Measurements from ENCODE around the gene ARHGEF12. TPM values are rescaled to one million over a fixed set of nuclear protein-coding genes. Genes with fewer than 3 reads are reported as not detected.

Gene ARHGEF12
- total and polyA plus RNA-seq, 2 donors (not counting 1 experiment from before 2014, with no cell fraction given): 2.0 to 21.6 TPM

- H3K9ac ChIP-seq (ENCODE audit: low read length): no peak overlapping the region
- POLR2A ChIA-PET: no interaction called here
- Mint-ChIP-seq H3K4me3 (no peak overlapping the region), H3K4me1 (peaks cover 11% of the 10 kb centered on the region), H3K27me3 (no peaks in the 10 kb centered on the region), H3K9me3 (ENCODE audit: insufficient read depth) (peaks cover 7% of the 10 kb centered on the region), H3K27ac (no peak overlapping the region)
- intact Hi-C loops (cut with micrococcal nuclease): no loop called here
- H3K9me3 ChIP-seq (ENCODE audit: control extremely low read depth in 1 of 3, control insufficient read depth in 2 of 3, insufficient read depth in 1 of 3, low read length in 2 of 3): peaks cover 5 to 8% (median 5%) of the 10 kb centered on the region in 3 donors
- TF ChIP-seq CTCF (IDR thresholded peaks at IDR 0.05) (no peak), EZH2 (IDR thresholded peaks at IDR 0.05; ENCODE audit: borderline replicate concordance, insufficient read depth, low read depth, low read length, poor library complexity, severe bottlenecking) (no peak)
- H3K4me1 ChIP-seq (ENCODE audit: control insufficient read depth in 2 of 2, insufficient read depth in 2 of 2, low read length in 2 of 2): peaks cover 0 to 3% of the 10 kb centered on the region in 2 donors
- WGBS (ENCODE audit: insufficient coverage): no CpG with 5 or more reads among the region's 3 CpGs
- no peak overlapping the region for H2AFZ ChIP-seq (ENCODE audit: insufficient read depth, low read depth, low read length, poor library complexity, severe bottlenecking)
- CTCF ChIA-PET: no interaction called here
- H3K4me3 ChIP-seq (ENCODE audit: control extremely low read depth in 1 of 5, extremely low read depth in 1 of 5, insufficient read depth in 1 of 5, low read depth in 2 of 5, low read length in 4 of 5): no peak overlapping the region
- no peaks in the 10 kb centered on the region for H3K36me3 ChIP-seq (replicated peaks in 1 of 2; ENCODE audit: control extremely low read depth in 1 of 2, control insufficient read depth in 1 of 2, extremely low read depth in 1 of 2, insufficient read depth in 2 of 2, low read length in 1 of 2)
- H3K27me3 ChIP-seq (replicated peaks in 1 of 4; ENCODE audit: control extremely low read depth in 1 of 4, control insufficient read depth in 3 of 4, insufficient read depth in 4 of 4, low read length in 3 of 4): no peaks in the 10 kb centered on the region
- DNase-seq: no peak
- H4K20me1 ChIP-seq (ENCODE audit: control insufficient read depth, insufficient read depth, low read length, poor library complexity, severe bottlenecking): peaks cover 4% of the 10 kb centered on the region
- ATAC-seq (ENCODE audit: low read depth): no peak
- no peak overlapping the region for H3K4me2 ChIP-seq (replicated peaks; ENCODE audit: low read depth, low read length, poor library complexity, severe bottlenecking)
- H3K27ac ChIP-seq (ENCODE audit: low read length in 2 of 2): no peak overlapping the region
- peaks cover 2% of the 10 kb centered on the region for H3K79me2 ChIP-seq (ENCODE audit: control insufficient read depth, insufficient read depth, low read length)
Observed at GRCh38 chr11:120375076-120375475, 38.9 kb downstream of the ARHGEF12 start.

GRCh38 chr11:120376547-120377182 lies 40.5 kb downstream of the ARHGEF12 start:
- no peak overlapping the region for H3K4me3 Mint-ChIP-seq
- WGBS (ENCODE audit: insufficient coverage): no CpG with 5 or more reads among the region's 6 CpGs
- H3K27me3 Mint-ChIP-seq: no peaks in the 10 kb centered on the region
- Histone ChIP-seq H3K4me2 (replicated peaks; ENCODE audit: low read depth, low read length, poor library complexity, severe bottlenecking) (no peak overlapping the region), H3K9me3 (ENCODE audit: control extremely low read depth in 1 of 3, control insufficient read depth in 2 of 3, insufficient read depth in 1 of 3, low read length in 2 of 3) (peaks cover 5 to 8% (median 5%) of the 10 kb centered on the region in 3 donors), H3K79me2 (ENCODE audit: control insufficient read depth, insufficient read depth, low read length) (peaks cover 9% of the 10 kb centered on the region), H3K4me1 (ENCODE audit: control insufficient read depth in 2 of 2, insufficient read depth in 2 of 2, low read length in 2 of 2) (peaks cover 0 to 3% of the 10 kb centered on the region in 2 donors), H3K27me3 (replicated peaks in 1 of 4; ENCODE audit: control extremely low read depth in 1 of 4, control insufficient read depth in 3 of 4, insufficient read depth in 4 of 4, low read length in 3 of 4) (no peaks in the 10 kb centered on the region), H3K36me3 (replicated peaks in 1 of 2; ENCODE audit: control extremely low read depth in 1 of 2, control insufficient read depth in 1 of 2, extremely low read depth in 1 of 2, insufficient read depth in 2 of 2, low read length in 1 of 2) (no peaks in the 10 kb centered on the region), H3K9ac (ENCODE audit: low read length) (no peak overlapping the region), H3K4me3 (ENCODE audit: control extremely low read depth in 1 of 5, extremely low read depth in 1 of 5, insufficient read depth in 1 of 5, low read depth in 2 of 5, low read length in 4 of 5) (no peak overlapping the region), H4K20me1 (ENCODE audit: control insufficient read depth, insufficient read depth, low read length, poor library complexity, severe bottlenecking) (peaks cover 4% of the 10 kb centered on the region), H2AFZ (ENCODE audit: insufficient read depth, low read depth, low read length, poor library complexity, severe bottlenecking) (no peak overlapping the region), H3K27ac (ENCODE audit: low read length in 2 of 2) (no peak overlapping the region)
- peaks cover 22% of the 10 kb centered on the region for H3K4me1 Mint-ChIP-seq
- CTCF ChIA-PET: no interaction called here
- DNase-seq: no peak
- no peak overlapping the region for H3K27ac Mint-ChIP-seq
- POLR2A ChIA-PET: no interaction called here
- TF ChIP-seq CTCF (IDR thresholded peaks at IDR 0.05): no peak
- no peak for TF ChIP-seq EZH2 (IDR thresholded peaks at IDR 0.05; ENCODE audit: borderline replicate concordance, insufficient read depth, low read depth, low read length, poor library complexity, severe bottlenecking)
- H3K9me3 Mint-ChIP-seq (ENCODE audit: insufficient read depth): peaks cover 7% of the 10 kb centered on the region
- ATAC-seq (ENCODE audit: low read depth): no peak
- intact Hi-C loops (cut with micrococcal nuclease): no loop called here
